ENCODE measurements around the gene VCAN.

Gene VCAN

GRCh38 chr5:83470526-83471404 lies 779 bp upstream of the VCAN start:
- DNase-seq = no peak

- DNase-seq = no peak
Observed at GRCh38 chr5:83472213-83472507, 616 bp downstream of the VCAN start.

DNA sequence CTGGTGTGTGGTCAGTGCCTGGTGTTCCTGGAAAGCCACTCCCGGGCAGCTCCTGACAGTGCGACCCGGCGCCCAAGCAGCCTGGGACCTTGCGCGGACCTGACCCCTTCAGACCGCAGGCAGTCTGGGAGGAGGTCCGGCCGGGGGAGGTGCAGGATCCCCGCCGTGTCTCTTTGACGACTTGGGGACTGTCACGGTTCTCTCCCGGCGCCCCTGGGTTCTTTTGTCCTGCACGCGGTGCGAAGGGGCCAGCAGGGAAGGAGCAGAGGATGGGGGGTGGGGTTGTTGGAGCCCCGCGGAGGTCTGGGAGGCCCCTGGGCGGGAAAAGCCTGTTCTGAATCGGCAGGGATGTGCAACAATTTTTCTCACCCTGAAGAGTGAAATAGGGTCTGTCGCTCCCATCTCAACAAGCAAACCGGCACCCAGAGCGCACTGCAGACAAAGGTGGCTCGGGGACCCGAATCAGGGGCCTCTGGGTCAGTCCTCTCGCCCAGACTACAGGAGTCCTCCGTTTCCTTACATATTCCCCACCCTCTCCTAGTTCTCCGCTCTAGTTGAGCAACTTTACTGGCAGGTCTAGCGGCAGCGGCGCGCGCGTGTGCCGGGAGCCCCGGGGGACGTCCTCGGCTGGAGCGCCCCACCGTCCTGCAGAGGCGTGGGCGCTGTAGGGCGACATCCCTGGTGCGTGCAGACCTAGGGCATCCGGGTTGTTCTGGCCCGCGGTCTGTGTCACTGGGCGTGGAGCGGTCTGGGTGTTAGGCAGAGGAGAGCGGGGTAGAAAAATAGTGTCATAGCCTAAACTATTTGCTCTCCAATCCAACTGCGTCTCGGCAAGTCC lies 1.2 kb downstream of the VCAN start:
- no peak for DNase-seq

DNA sequence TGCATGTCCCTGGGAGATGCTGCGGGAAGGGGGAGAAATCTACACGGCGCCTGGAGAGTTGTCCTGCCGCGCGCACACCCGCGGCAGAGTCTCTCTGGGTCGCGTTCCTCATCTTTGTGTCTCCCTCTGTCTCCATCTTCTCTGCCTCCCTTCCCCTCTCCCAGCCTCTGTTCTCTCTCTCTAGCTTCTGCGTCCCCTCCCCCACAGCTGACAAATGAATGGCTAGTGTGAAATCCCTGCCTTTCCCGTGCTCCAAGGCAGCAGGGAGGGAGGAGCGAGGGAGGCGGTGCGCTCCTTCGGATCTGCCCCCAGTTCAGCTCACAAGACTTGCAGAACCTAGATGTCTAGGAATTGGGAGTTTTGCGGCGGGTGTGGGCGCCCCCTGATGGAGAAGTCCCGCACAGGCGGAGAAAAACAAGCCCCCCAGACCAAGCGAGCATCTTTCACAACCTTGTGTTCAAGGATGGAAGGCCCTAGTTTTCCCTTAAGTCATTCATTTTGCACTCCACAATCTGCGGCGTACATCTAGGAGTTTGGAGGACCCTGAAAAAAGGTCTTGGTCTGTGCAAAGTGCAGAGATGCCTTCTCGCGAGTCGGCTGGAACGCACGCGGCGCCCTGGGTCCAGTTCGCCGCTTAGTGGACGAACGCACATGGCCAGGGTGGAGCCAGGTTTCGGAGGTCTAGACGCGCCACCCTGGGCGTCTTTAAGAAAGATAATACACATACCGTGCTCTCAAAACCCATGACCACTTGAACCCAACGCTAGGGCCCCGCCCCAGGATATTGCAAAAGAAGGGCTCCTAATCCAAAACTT lies 2.0 kb downstream of the VCAN start:
- peak; percentile 48 for DNase-seq

GRCh38 chr5:83474161-83474796 lies 2.7 kb downstream of the VCAN start:
- DNase-seq = peak; percentile 23

DNA sequence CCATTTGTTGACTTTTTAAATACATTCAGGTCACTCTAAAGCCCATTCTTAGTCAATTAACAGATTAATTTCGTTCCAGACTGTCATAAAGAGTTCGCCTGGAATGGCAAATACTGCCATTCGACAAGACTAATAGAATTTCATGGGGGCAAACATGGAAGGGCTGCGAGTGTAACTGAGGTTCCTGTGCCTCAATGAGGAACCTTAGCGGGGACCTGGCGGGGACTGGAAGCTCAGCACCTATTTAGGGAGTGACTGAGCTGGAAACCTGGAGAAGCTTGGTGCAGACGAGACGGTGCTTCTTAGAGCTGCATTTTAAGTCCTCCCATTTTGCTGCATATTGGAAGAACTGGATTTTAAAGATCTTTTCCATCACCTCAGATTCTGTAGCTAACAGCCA lies 3.4 kb downstream of the VCAN start:
- DNase-seq = no peak

GRCh38 chr5:83475391-83475863 lies 3.9 kb downstream of the VCAN start:
- DNase-seq = no peak

DNA sequence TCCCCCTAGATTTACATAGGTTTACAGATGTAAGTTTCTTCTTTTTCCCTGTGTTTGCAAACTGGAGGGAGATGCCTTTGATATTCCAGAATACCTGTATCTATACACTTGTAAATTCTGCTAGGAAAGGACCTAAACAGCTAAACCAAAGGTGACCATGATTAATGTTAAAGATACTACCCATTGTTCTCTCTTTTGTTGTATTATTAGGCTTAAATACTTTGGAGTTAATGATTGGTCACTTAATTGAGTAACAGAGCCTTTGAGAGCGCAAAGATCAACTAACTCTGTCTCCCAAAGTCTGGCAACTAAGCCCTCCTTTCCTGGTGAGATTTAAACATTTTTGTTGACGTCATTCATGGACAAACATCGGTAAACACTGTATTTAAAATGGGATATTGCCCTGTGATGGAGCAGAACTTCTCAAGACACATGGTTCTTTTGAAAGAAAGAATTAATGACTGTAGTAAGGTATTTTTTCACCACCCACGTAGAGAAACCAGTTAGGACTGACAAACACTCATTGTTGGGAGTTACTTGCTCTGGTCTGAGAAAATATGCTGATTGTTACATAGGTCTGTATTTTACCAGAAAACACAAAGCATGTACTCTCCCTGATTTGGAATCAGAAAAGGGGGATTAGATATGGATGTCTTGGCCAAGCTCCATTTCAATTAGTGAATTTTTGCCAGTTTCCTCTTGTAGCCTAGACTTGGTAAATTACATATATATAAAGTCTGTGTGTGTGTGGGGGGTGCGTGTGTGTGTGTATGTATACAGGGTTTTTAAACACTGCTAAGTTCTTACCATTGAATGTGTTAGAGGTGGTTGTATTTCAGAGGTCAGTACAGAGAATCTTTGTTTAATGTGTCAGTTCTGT lies 4.6 kb downstream of the VCAN start:
- DNase-seq = no peak

GRCh38 chr5:83482961-83483360 lies 11.4 kb downstream of the VCAN start:
- DNase-seq = no peak

DNA sequence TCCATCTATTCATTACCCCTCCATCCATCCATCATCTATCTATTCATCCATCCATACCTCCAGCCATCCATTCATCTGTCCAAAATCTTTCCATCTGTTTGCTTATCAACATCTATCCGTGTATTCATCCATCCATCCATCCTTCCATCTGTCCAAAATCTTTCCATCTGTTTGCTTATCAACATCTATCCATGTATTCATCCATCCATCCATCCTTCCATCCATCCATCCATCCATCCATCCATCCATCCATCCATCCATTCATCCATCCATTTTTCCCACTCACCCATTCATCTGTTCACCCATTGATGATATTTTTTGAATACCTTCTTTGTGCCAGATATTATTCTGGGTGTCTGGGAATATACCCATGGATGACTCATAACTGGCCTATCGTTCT lies 12.8 kb downstream of the VCAN start:
- no peak for DNase-seq

GRCh38 chr5:83485842-83486241 lies 14.3 kb downstream of the VCAN start:
- no peak for DNase-seq

- DNase-seq = no peak
Observed at GRCh38 chr5:83487155-83487554, 15.6 kb downstream of the VCAN start.

GRCh38 chr5:83488271-83488670 lies 16.7 kb downstream of the VCAN start:
- DNase-seq = no peak

- no peak for DNase-seq
Observed at GRCh38 chr5:83488821-83489220, 17.3 kb downstream of the VCAN start.

- DNase-seq = no peak
Observed at GRCh38 chr5:83490203-83490602, 18.7 kb downstream of the VCAN start.

- no peak for DNase-seq
Observed at GRCh38 chr5:83492331-83492730, 20.8 kb downstream of the VCAN start.

DNA sequence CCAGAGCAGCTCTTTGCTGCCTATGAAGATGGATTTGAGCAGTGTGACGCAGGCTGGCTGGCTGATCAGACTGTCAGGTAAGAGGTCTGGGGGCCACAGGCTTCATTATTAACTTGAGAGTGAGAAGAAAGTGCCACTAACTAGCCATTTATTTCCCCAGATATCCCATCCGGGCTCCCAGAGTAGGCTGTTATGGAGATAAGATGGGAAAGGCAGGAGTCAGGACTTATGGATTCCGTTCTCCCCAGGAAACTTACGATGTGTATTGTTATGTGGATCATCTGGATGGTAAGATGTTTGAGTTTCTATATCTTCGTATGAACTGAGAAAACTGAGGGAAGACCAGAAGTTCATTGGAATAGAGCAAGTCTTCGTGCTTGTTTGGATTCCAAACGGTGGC lies 22.1 kb downstream of the VCAN start:
- DNase-seq = no peak

- DNase-seq = no peak
Observed at GRCh38 chr5:83494087-83494620, 22.6 kb downstream of the VCAN start.

GRCh38 chr5:83494666-83495065 lies 23.1 kb downstream of the VCAN start:
- DNase-seq = no peak

GRCh38 chr5:83496626-83497025 lies 25.1 kb downstream of the VCAN start:
- DNase-seq = no peak

DNA sequence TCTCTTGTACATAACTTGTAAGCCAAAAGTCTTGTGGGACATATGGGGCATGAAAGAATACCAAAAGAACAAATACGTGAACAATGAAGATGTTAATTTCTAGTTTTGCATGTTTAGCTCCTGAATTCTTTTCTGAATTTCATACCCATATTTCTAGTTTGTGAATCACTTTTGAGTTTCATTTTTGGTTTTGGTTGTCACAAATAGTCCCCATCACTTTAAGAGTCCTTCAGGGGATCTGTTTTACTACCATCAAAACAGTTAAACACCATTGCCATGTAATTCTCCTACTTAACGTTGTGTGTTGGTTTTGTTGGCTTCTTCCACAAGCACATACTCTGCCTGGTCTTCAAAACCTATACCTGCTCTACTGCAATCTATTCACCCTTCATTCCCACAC lies 27.0 kb downstream of the VCAN start:
- DNase-seq = no peak

Data from activated T-cell treated with anti-CD3 and anti-CD28 coated beads, Interleukin-2, amount 50 U/mL, for 1 hour (primary cell).